GM12801 (cell line): ENCODE data around the gene FAM9C.

Experiments used
- TF ChIP-seq, protein P1 (sequence below): IDR thresholded peaks from one replicate; pipeline ENCODE4 v1.5.1; 2011; ENCODE audit warnings: control low read depth; ENCODE audit not compliant: insufficient read length; ENCODE audit errors: extremely low read depth

Gene FAM9C

DNA sequence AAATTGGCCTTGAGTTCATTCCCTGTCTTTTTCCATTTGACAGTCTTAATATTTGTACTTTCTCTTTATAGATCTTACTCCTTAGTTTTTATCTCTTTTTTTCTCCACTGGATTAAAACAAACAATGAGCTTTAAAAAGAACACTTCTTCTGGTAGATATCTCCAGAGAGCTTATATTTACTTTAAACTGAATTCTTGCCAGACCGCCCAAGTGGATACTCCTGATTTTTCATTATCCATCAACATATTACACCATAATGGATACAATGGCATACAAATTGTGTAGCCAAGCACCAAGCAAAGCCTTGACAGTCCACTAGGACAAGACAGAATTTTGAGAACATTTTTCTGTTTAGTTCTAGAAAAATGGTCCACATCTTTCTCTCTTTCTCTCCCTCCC lies 50.6 kb downstream of the FAM9C start:
- TF ChIP-seq, protein P1, sequence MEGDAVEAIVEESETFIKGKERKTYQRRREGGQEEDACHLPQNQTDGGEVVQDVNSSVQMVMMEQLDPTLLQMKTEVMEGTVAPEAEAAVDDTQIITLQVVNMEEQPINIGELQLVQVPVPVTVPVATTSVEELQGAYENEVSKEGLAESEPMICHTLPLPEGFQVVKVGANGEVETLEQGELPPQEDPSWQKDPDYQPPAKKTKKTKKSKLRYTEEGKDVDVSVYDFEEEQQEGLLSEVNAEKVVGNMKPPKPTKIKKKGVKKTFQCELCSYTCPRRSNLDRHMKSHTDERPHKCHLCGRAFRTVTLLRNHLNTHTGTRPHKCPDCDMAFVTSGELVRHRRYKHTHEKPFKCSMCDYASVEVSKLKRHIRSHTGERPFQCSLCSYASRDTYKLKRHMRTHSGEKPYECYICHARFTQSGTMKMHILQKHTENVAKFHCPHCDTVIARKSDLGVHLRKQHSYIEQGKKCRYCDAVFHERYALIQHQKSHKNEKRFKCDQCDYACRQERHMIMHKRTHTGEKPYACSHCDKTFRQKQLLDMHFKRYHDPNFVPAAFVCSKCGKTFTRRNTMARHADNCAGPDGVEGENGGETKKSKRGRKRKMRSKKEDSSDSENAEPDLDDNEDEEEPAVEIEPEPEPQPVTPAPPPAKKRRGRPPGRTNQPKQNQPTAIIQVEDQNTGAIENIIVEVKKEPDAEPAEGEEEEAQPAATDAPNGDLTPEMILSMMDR: no peak

DNA sequence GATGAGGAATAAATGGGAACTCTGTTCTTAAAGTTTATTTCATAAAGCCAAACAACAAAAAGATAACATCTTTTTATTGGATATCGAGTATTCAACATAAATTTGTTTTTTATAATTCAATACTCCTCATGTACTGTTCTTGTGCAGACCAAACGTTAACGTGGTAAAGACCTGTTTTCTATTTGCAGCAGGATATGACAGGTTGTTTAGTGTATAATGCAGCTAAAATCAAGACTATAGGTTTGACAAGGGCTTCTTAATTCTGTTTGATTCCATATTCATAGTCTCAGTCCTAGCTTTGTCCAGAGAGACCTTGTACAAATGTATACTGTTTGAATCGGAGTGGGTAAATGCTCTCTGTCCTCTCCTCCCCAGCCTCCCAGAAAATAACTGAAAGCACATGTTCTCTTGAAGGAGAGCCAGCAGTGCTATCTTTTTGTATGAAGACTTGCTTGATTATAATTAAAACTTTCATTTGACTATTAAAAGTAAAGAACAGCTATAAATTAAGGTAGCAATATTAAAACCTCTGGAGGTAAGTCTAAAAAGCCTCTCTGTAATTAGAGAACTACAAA lies 51.8 kb downstream of the FAM9C start:
- TF ChIP-seq, protein P1: no peak

DNA sequence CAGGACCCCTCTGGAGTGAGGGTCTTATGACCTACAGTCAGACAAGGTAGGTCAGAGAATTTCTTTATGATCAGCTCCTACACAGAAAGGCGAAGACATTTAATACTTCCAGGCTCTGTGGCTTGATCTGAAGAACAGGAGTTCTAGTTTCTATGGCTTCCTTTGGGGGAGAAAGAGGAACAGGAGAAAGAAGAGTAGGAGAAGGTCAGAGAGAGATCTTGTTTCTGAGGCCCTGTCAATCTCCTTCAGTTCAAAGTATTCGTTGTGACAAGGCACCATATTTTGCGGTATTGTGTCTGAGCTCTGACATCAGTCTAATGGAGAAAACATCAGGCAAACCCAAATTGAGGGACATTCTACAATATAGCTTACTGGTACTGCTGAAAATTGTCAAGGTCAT lies 52.8 kb downstream of the FAM9C start:
- TF ChIP-seq, protein P1: no peak

DNA sequence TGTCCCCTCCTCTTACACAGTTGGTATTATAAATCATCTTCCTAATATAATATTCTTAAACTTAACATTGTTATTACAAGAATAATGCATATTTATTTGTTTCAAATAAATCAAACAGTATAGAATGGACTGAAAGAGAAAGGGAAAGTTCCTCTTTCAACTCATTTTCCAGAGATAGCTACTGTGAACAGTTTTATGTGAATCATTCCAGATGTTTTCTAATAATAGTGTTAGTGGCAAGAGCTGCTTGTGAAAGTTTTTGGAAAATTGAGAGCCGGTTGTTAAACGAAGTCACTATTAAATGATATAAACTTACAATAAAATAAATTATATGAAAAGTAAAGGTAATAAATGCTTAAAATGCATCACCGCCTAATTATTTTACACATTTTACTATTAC lies 55.0 kb downstream of the FAM9C start:
- TF ChIP-seq, protein P1: no peak

DNA sequence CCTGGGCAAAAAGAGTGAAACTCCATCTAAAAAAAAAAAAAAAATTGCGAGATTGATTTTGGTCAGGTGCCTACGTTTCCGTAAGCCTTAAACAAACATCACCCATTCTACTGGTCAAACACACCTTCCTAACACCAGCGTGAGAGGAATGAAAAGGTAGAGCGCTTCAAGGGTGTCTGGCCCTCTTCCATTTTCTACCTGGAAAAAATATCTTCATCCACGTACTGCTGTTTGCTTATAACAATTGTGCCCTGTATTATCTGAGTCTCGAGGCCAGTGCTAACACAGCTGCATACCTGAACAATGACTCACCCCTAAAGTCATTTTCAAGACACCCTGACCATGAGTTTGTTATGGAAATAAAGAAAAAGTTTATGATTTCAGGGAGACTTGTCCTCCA lies 55.6 kb downstream of the FAM9C start:
- TF ChIP-seq, protein P1: no peak

DNA sequence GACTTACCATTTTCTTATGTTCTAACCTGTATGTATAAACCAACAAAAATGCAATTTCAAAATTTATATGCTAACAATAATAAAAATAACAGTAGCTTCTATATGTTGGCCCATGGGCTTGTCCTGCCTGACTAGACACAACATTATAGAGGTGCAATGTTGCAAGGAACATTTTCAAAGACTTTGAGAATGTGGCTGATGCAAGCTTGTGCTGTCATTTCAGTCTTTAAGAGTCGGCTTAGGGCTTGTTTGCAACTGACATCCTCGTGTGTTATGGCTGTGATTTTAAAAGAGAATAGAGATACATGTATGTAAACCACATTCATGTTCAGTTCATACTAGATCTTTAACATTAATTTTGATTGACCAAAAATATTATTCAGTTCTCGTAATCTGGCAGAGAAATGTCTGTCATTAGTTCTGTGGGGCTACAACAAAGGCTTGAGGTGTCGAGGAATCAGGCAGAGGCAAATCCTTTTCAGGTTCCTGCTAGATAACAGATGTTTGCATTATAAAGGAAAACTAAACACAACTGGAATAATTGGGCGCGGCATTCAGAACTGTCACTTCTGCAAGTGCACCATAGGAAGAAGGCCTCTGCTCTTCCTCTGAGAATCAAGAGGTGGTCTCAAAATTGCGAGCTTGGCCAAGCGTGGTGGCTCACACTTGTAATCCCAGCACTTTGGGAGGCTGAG lies 56.4 kb downstream of the FAM9C start:
- TF ChIP-seq, protein P1: no peak

DNA sequence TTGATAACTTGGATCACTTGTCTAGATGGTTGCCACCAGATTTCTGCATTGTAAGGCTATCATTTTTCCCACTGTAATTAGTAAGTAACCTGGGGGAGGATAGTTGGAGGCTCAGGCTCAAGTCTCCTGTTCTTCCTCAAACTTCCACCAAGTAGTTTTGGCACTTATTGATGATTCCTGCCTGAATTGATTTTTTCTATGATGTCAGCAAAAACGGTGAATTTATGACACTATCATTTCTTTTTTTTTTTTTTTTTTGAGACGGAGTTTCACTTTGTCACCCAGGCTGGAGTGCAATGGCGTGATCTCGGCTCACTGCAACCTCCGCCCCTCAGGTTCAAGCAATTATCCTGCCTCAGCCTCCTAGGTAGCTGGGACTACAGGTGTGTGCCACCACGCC lies 57.1 kb downstream of the FAM9C start:
- TF ChIP-seq, protein P1: no peak
